ENCODE measurements around the gene ZNF70.

GRCh38 chr22:23763579-23763945, 12.7 kb upstream of the ZNF70 start:
- TF ChIP-seq RFX3 (CRISPR knock-in tag; IDR thresholded peaks at IDR 0.05) (no peak), JUNB (CRISPR knock-in tag; IDR thresholded peaks at IDR 0.05; ENCODE audit: borderline replicate concordance) (no peak), MBNL3 (CRISPR knock-in tag; conservative IDR thresholded peaks at IDR 0.05) (no peak), YY1 (IDR thresholded peaks at IDR 0.05; ENCODE audit: insufficient read depth, insufficient replicate concordance, low read depth, low read length) (no peak), TOPORS (CRISPR knock-in tag; IDR thresholded peaks at IDR 0.05) (no peak)
